SK-N-SH treated with all-trans-retinoic acid at 6 μM for 48 hours (cell line): Measurements from ENCODE around the gene SLC30A4.

Experiments used
- ATAC-seq: fragments of 200-7000 bp; cut with Tn5 transposase; 3 replicates; pipeline ENCODE4 v1.9.1; 2020; ENCODE audit warnings: mild to moderate bottlenecking, moderate library complexity
- ARNTL ChIP-seq: fragments of 450-650 bp; formaldehyde crosslinking; IDR thresholded peaks from 2 replicates; pipeline ENCODE4 v1.5.0; 2020; ENCODE audit warnings: low read depth, mild to moderate bottlenecking, moderate library complexity, borderline replicate concordance
- BACH2 ChIP-seq: fragments of 250-450 bp; sonication (Bioruptor Pico); IDR thresholded peaks from 2 replicates; pipeline ENCODE4 v1.9.0; 2021; ENCODE audit warnings: mild to moderate bottlenecking, borderline replicate concordance
- CSDC2 ChIP-seq: fragments of 250-450 bp; sonication (Bioruptor Pico); IDR thresholded peaks from 2 replicates; pipeline ENCODE4 v1.5.0; 2020; ENCODE audit warnings: mild to moderate bottlenecking, moderate library complexity
- ESRRG ChIP-seq: fragments of 250-450 bp; sonication (Bioruptor Pico); IDR thresholded peaks from 2 replicates; pipeline ENCODE4 v1.6.1; 2021; ENCODE audit warnings: mild to moderate bottlenecking
- GLIS3 ChIP-seq: fragments of 250-450 bp; sonication (Bioruptor Pico); IDR thresholded peaks from 2 replicates; pipeline ENCODE4 v1.5.0; 2020; ENCODE audit warnings: mild to moderate bottlenecking, moderate library complexity
- ISL1 ChIP-seq: fragments of 250-450 bp; sonication (Bioruptor Pico); IDR thresholded peaks from 2 replicates; pipeline ENCODE4 v2.1.2; 2022; ENCODE audit warnings: mild to moderate bottlenecking, moderate library complexity
- OSR1 ChIP-seq: fragments of 250-450 bp; sonication (Bioruptor Pico); IDR thresholded peaks from 2 replicates; pipeline ENCODE4 v1.8.0; 2022; ENCODE audit warnings: moderate library complexity, mild to moderate bottlenecking, inconsistent platforms
- PPARA ChIP-seq: fragments of 250-450 bp; sonication (Bioruptor Pico); IDR thresholded peaks from 2 replicates; pipeline ENCODE4 v1.5.0; 2020; ENCODE audit warnings: mild to moderate bottlenecking, borderline replicate concordance
- RARB ChIP-seq: fragments of 250-450 bp; sonication (Bioruptor Pico); IDR thresholded peaks from 2 replicates; pipeline ENCODE4 v1.8.0; 2021; ENCODE audit warnings: mild to moderate bottlenecking, moderate library complexity
- SNAI2 ChIP-seq: fragments of 250-450 bp; sonication (Bioruptor Pico); IDR thresholded peaks from 2 replicates; pipeline ENCODE4 v1.5.0; 2020; ENCODE audit warnings: mild to moderate bottlenecking, moderate library complexity
- TCF4 ChIP-seq: fragments of 250-450 bp; sonication (Bioruptor Pico); IDR thresholded peaks from 2 replicates; pipeline ENCODE4 v1.8.0; 2021; ENCODE audit warnings: mild to moderate bottlenecking, moderate library complexity, borderline replicate concordance
- TOX ChIP-seq: fragments of 250-450 bp; sonication (Bioruptor Pico); IDR thresholded peaks from 2 replicates; pipeline ENCODE4 v1.8.0; 2021; ENCODE audit warnings: mild to moderate bottlenecking, moderate library complexity, borderline replicate concordance
- ZC3H10 ChIP-seq: fragments of 250-450 bp; sonication (Bioruptor Pico); IDR thresholded peaks from 2 replicates; pipeline ENCODE4 v1.5.1; 2021; ENCODE audit warnings: mild to moderate bottlenecking, moderate library complexity
- ZFP3 ChIP-seq: fragments of 250-450 bp; sonication (Bioruptor Pico); IDR thresholded peaks from 2 replicates; pipeline ENCODE4 v1.5.0; 2020; ENCODE audit warnings: mild to moderate bottlenecking, moderate library complexity
- ZFP30 ChIP-seq: fragments of 450-650 bp; formaldehyde crosslinking; IDR thresholded peaks from 2 replicates; pipeline ENCODE4 v1.5.0; 2022; ENCODE audit warnings: mild to moderate bottlenecking, moderate library complexity
- ZNF565 ChIP-seq: fragments of 450-650 bp; formaldehyde crosslinking; conservative IDR thresholded peaks from 2 replicates; pipeline ENCODE4 v1.5.0; 2020; ENCODE audit warnings: low read depth, mild to moderate bottlenecking, moderate library complexity
- ZNF70 ChIP-seq: fragments of 450-650 bp; formaldehyde crosslinking; IDR thresholded peaks from 2 replicates; pipeline ENCODE4 v1.5.0; 2020; ENCODE audit warnings: mild to moderate bottlenecking, moderate library complexity
- ZNF8 ChIP-seq: fragments of 450-650 bp; formaldehyde crosslinking; IDR thresholded peaks from 2 replicates; pipeline ENCODE4 v1.5.0; 2020; ENCODE audit warnings: mild to moderate bottlenecking, moderate library complexity
- TF ChIP-seq, protein P1 (sequence below): fragments of 250-450 bp; sonication (Bioruptor Pico); IDR thresholded peaks from 2 replicates; pipeline ENCODE4 v1.8.0; 2021; ENCODE audit warnings: low read depth, mild to moderate bottlenecking, moderate library complexity, borderline replicate concordance
- TF ChIP-seq, protein P2 (sequence below): fragments of 250-450 bp; sonication (Bioruptor Pico); IDR thresholded peaks from 2 replicates; pipeline ENCODE4 v1.5.1; 2020; ENCODE audit warnings: low read depth, mild to moderate bottlenecking, moderate library complexity
- TF ChIP-seq, protein P3 (sequence below): fragments of 250-450 bp; sonication (Bioruptor Pico); IDR thresholded peaks from 2 replicates; pipeline ENCODE4 v1.5.0; 2020; ENCODE audit warnings: mild to moderate bottlenecking, moderate library complexity
- TF ChIP-seq, protein P4 (sequence below): fragments of 250-450 bp; sonication (Bioruptor Pico); IDR thresholded peaks from 2 replicates; pipeline ENCODE4 v1.8.0; 2020; ENCODE audit warnings: mild to moderate bottlenecking, moderate library complexity, borderline replicate concordance
- TF ChIP-seq, protein P5 (sequence below): fragments of 250-450 bp; sonication (Bioruptor Pico); IDR thresholded peaks from 2 replicates; pipeline ENCODE4 v1.5.1; 2021; ENCODE audit warnings: mild to moderate bottlenecking, moderate library complexity

Gene SLC30A4

GRCh38 chr15:45481135-45481534 is 41.4 kb downstream of the SLC30A4 start:
- ATAC-seq, result no peak
- no peak for TF ChIP-seq ZNF8 (CRISPR knock-in tag)
- no peak for TF ChIP-seq SNAI2
- TF ChIP-seq OSR1 (CRISPR knock-in tag), result no peak
- no peak for TF ChIP-seq ZC3H10 (CRISPR knock-in tag)
- TF ChIP-seq RARB, result no peak
- no peak for TF ChIP-seq TCF4
- no peak for TF ChIP-seq ISL1 (CRISPR knock-in tag)
- TF ChIP-seq ARNTL (CRISPR knock-in tag), result no peak
- TF ChIP-seq, protein P1, sequence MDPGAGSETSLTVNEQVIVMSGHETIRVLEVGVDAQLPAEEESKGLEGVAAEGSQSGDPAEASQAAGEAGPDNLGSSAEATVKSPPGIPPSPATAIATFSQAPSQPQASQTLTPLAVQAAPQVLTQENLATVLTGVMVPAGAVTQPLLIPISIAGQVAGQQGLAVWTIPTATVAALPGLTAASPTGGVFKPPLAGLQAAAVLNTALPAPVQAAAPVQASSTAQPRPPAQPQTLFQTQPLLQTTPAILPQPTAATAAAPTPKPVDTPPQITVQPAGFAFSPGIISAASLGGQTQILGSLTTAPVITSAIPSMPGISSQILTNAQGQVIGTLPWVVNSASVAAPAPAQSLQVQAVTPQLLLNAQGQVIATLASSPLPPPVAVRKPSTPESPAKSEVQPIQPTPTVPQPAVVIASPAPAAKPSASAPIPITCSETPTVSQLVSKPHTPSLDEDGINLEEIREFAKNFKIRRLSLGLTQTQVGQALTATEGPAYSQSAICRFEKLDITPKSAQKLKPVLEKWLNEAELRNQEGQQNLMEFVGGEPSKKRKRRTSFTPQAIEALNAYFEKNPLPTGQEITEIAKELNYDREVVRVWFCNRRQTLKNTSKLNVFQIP, result no peak
- TF ChIP-seq, protein P2, sequence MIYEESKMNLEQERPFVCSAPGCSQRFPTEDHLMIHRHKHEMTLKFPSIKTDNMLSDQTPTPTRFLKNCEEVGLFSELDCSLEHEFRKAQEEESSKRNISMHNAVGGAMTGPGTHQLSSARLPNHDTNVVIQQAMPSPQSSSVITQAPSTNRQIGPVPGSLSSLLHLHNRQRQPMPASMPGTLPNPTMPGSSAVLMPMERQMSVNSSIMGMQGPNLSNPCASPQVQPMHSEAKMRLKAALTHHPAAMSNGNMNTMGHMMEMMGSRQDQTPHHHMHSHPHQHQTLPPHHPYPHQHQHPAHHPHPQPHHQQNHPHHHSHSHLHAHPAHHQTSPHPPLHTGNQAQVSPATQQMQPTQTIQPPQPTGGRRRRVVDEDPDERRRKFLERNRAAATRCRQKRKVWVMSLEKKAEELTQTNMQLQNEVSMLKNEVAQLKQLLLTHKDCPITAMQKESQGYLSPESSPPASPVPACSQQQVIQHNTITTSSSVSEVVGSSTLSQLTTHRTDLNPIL (CRISPR knock-in tag), result no peak
- no peak for TF ChIP-seq BACH2 (CRISPR knock-in tag)
- TF ChIP-seq ZNF70 (CRISPR knock-in tag), result no peak
- no peak for TF ChIP-seq CSDC2 (CRISPR knock-in tag)
- no peak for TF ChIP-seq PPARA (CRISPR knock-in tag)
- TF ChIP-seq, protein P3, sequence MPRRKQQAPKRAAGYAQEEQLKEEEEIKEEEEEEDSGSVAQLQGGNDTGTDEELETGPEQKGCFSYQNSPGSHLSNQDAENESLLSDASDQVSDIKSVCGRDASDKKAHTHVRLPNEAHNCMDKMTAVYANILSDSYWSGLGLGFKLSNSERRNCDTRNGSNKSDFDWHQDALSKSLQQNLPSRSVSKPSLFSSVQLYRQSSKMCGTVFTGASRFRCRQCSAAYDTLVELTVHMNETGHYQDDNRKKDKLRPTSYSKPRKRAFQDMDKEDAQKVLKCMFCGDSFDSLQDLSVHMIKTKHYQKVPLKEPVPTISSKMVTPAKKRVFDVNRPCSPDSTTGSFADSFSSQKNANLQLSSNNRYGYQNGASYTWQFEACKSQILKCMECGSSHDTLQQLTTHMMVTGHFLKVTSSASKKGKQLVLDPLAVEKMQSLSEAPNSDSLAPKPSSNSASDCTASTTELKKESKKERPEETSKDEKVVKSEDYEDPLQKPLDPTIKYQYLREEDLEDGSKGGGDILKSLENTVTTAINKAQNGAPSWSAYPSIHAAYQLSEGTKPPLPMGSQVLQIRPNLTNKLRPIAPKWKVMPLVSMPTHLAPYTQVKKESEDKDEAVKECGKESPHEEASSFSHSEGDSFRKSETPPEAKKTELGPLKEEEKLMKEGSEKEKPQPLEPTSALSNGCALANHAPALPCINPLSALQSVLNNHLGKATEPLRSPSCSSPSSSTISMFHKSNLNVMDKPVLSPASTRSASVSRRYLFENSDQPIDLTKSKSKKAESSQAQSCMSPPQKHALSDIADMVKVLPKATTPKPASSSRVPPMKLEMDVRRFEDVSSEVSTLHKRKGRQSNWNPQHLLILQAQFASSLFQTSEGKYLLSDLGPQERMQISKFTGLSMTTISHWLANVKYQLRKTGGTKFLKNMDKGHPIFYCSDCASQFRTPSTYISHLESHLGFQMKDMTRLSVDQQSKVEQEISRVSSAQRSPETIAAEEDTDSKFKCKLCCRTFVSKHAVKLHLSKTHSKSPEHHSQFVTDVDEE, result no peak
- TF ChIP-seq ZNF565 (CRISPR knock-in tag), result no peak
- TF ChIP-seq, protein P4, sequence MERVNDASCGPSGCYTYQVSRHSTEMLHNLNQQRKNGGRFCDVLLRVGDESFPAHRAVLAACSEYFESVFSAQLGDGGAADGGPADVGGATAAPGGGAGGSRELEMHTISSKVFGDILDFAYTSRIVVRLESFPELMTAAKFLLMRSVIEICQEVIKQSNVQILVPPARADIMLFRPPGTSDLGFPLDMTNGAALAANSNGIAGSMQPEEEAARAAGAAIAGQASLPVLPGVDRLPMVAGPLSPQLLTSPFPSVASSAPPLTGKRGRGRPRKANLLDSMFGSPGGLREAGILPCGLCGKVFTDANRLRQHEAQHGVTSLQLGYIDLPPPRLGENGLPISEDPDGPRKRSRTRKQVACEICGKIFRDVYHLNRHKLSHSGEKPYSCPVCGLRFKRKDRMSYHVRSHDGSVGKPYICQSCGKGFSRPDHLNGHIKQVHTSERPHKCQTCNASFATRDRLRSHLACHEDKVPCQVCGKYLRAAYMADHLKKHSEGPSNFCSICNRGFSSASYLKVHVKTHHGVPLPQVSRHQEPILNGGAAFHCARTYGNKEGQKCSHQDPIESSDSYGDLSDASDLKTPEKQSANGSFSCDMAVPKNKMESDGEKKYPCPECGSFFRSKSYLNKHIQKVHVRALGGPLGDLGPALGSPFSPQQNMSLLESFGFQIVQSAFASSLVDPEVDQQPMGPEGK (CRISPR knock-in tag), result no peak
- no peak for TF ChIP-seq ZFP30 (CRISPR knock-in tag)

DNA sequence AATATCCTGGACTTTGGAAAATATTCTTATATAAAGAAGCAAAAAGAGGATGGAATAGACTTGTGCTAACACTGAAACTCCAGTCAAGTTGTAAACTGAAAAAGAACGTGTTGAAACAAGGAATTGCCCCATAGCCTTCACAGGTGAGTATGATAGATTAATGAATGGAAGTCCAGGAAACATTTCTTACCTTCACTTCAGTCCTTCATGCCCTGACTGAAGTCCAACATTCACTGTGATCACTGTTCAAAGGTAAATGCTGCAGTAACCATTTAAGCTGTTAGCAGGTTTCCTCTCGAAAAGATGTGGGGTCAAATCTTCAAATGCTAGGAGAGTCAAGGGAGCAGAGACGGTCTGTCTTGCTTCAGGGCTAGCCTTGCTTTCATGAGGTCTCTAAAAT is 46.1 kb downstream of the SLC30A4 start:
- ATAC-seq, result no peak
- TF ChIP-seq ZNF70 (CRISPR knock-in tag) (no peak), ESRRG (no peak), ZNF8 (CRISPR knock-in tag) (no peak), TCF4 (no peak), ZFP30 (CRISPR knock-in tag) (no peak), ZNF565 (CRISPR knock-in tag) (no peak), ZC3H10 (CRISPR knock-in tag) (no peak), BACH2 (CRISPR knock-in tag) (no peak), ZFP3 (no peak), SNAI2 (no peak), OSR1 (CRISPR knock-in tag) (no peak), GLIS3 (CRISPR knock-in tag) (no peak), TOX (CRISPR knock-in tag) (no peak), RARB (no peak), ISL1 (CRISPR knock-in tag) (no peak)
- TF ChIP-seq, protein P2 (CRISPR knock-in tag), result no peak
- TF ChIP-seq, protein P1, result no peak
- TF ChIP-seq, protein P5, sequence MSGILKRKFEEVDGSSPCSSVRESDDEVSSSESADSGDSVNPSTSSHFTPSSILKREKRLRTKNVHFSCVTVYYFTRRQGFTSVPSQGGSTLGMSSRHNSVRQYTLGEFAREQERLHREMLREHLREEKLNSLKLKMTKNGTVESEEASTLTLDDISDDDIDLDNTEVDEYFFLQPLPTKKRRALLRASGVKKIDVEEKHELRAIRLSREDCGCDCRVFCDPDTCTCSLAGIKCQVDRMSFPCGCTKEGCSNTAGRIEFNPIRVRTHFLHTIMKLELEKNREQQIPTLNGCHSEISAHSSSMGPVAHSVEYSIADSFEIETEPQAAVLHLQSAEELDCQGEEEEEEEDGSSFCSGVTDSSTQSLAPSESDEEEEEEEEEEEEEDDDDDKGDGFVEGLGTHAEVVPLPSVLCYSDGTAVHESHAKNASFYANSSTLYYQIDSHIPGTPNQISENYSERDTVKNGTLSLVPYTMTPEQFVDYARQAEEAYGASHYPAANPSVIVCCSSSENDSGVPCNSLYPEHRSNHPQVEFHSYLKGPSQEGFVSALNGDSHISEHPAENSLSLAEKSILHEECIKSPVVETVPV (CRISPR knock-in tag), result no peak
- TF ChIP-seq, protein P4 (CRISPR knock-in tag), result no peak
